WTC11 (cell line): ENCODE measurements around the gene SPIRE2. TPM values are rescaled to one million over a fixed set of nuclear protein-coding genes. Genes with fewer than 3 reads are reported as not detected.

Experiments
- ATAC-seq: fragments of 200-7000 bp; cut with Tn5 transposase; 2 replicates; pipeline ENCODE4 v1.10.0; 2021; ENCODE audit warnings: mild to moderate bottlenecking, moderate library complexity
- CTCF ChIA-PET: fragments of 300-600 bp; sonication (Branson Sonifier 250); formaldehyde crosslinking; loops from one replicate; lab custom pipeline; 2021; ENCODE audit warnings: antibody characterized with exemption; lab: Charles Lee
- POLR2A ChIA-PET: fragments of 350-600 bp; sonication (Branson Sonifier 250); formaldehyde crosslinking; loops from one replicate; lab custom pipeline; 2021; ENCODE audit warnings: antibody characterized with exemption; lab: Charles Lee
- DNase-seq: peaks from one replicate; pipeline ENCODE4 v3.0.0; 2021; ENCODE audit warnings: low spot score
- H3K27ac Mint-ChIP-seq: 2 replicates; pipeline ENCODE4 v1.8.0; 2021; ENCODE audit warnings: mixed read lengths
- H3K27me3 Mint-ChIP-seq: 2 replicates; pipeline ENCODE4 v1.8.0; 2021; ENCODE audit warnings: low read depth, mild to moderate bottlenecking, moderate library complexity, mixed read lengths
- H3K36me3 Mint-ChIP-seq: 2 replicates; pipeline ENCODE4 v1.8.0; 2021; ENCODE audit warnings: mixed read lengths
- H3K4me1 Mint-ChIP-seq: 2 replicates; pipeline ENCODE4 v1.8.0; 2022; ENCODE audit warnings: mixed read lengths
- H3K4me3 Mint-ChIP-seq: 2 replicates; pipeline ENCODE4 v1.8.0; 2021; ENCODE audit warnings: mild to moderate bottlenecking, moderate library complexity, mixed read lengths
- H3K9me3 Mint-ChIP-seq: 2 replicates; pipeline ENCODE4 v1.8.0; 2021; ENCODE audit warnings: mixed read lengths
- CBFB ChIP-seq: sonication (generic); formaldehyde crosslinking; IDR thresholded peaks from 2 replicates; pipeline ENCODE4 v1.8.1; 2022; ENCODE audit warnings: mild to moderate bottlenecking, low read depth, missing genetic modification reagents
- CREM ChIP-seq: sonication (generic); formaldehyde crosslinking; IDR thresholded peaks from 2 replicates; pipeline ENCODE4 v1.8.1; 2022; ENCODE audit warnings: mild to moderate bottlenecking, missing genetic modification reagents, moderate library complexity
- GRHL2 ChIP-seq: fragments of 250-450 bp; sonication (Bioruptor Pico); IDR thresholded peaks from 2 replicates; pipeline ENCODE4 v1.8.0; 2022; ENCODE audit warnings: mild to moderate bottlenecking, moderate library complexity; ENCODE audit not compliant: insufficient replicate concordance, severe bottlenecking
- HMGA2 ChIP-seq: fragments of 250-450 bp; sonication (Bioruptor Pico); IDR thresholded peaks from 2 replicates; pipeline ENCODE4 v1.4.0; 2021; ENCODE audit warnings: mild to moderate bottlenecking, moderate library complexity
- JAZF1 ChIP-seq: fragments of 250-450 bp; sonication (Bioruptor Pico); IDR thresholded peaks from 2 replicates; pipeline ENCODE4 v1.9.0; 2021; ENCODE audit warnings: moderate library complexity, mild to moderate bottlenecking, inconsistent platforms
- MYBL2 ChIP-seq: sonication (generic); formaldehyde crosslinking; IDR thresholded peaks from 2 replicates; pipeline ENCODE4 v1.8.1; 2023; ENCODE audit warnings: mild to moderate bottlenecking, moderate library complexity, missing genetic modification reagents
- NFE2L1 ChIP-seq: sonication (generic); formaldehyde crosslinking; IDR thresholded peaks from 2 replicates; pipeline ENCODE4 v1.8.1; 2023; ENCODE audit warnings: missing genetic modification reagents
- OVOL2 ChIP-seq: fragments of 250-450 bp; sonication (Bioruptor Pico); IDR thresholded peaks from 2 replicates; pipeline ENCODE4 v1.9.0; 2021; ENCODE audit warnings: mild to moderate bottlenecking, borderline replicate concordance
- SMAD4 ChIP-seq: sonication (generic); formaldehyde crosslinking; IDR thresholded peaks from 2 replicates; pipeline ENCODE4 v1.8.0; 2022; ENCODE audit warnings: mild to moderate bottlenecking, missing genetic modification reagents
- SOX15 ChIP-seq: fragments of 250-450 bp; sonication (Bioruptor Pico); IDR thresholded peaks from 2 replicates; pipeline ENCODE4 v1.9.0; 2021; ENCODE audit warnings: mild to moderate bottlenecking
- TCF7 ChIP-seq: sonication (generic); formaldehyde crosslinking; IDR thresholded peaks from 2 replicates; pipeline ENCODE4 v1.8.0; 2022; ENCODE audit warnings: mild to moderate bottlenecking, low read depth, missing genetic modification reagents, moderate library complexity
- TEAD1 ChIP-seq: sonication (generic); formaldehyde crosslinking; IDR thresholded peaks from 2 replicates; pipeline ENCODE4 v1.8.0; 2022; ENCODE audit warnings: mild to moderate bottlenecking, missing genetic modification reagents
- total RNA-seq: library from RNA; stranded (reverse); gene quantifications from 3 replicates; pipeline ENCODE4 v1.2.3, GENCODE V29; 2021
- TF ChIP-seq, protein P1 (sequence below): sonication (generic); formaldehyde crosslinking; IDR thresholded peaks from 2 replicates; pipeline ENCODE4 v1.8.1; 2022; ENCODE audit warnings: low read depth, mild to moderate bottlenecking, moderate library complexity, missing genetic modification reagents, borderline replicate concordance
- TF ChIP-seq, protein P2 (sequence below): sonication (generic); formaldehyde crosslinking; IDR thresholded peaks from 2 replicates; pipeline ENCODE4 v1.8.0; 2022; ENCODE audit warnings: mild to moderate bottlenecking, missing genetic modification reagents
- TF ChIP-seq, protein P3 (sequence below): sonication (generic); formaldehyde crosslinking; IDR thresholded peaks from 2 replicates; pipeline ENCODE4 v1.8.1; 2022; ENCODE audit warnings: low read depth, missing genetic modification reagents, borderline replicate concordance
- TF ChIP-seq, protein P4 (sequence below): sonication (generic); formaldehyde crosslinking; IDR thresholded peaks from 2 replicates; pipeline ENCODE4 v1.8.1; 2022; ENCODE audit warnings: mild to moderate bottlenecking, moderate library complexity, missing genetic modification reagents
- TF ChIP-seq, protein P5 (sequence below): sonication (generic); formaldehyde crosslinking; IDR thresholded peaks from 2 replicates; pipeline ENCODE4 v1.8.0; 2023; ENCODE audit warnings: missing genetic modification reagents
- TF ChIP-seq, protein P6 (sequence below): sonication (generic); formaldehyde crosslinking; IDR thresholded peaks from 2 replicates; pipeline ENCODE4 v1.8.0; 2022; ENCODE audit warnings: mild to moderate bottlenecking, missing genetic modification reagents
- TF ChIP-seq, protein P7 (sequence below): fragments of 250-450 bp; sonication (Bioruptor Pico); IDR thresholded peaks from 2 replicates; pipeline ENCODE4 v1.9.0; 2021; ENCODE audit warnings: mild to moderate bottlenecking
- TF ChIP-seq, protein P8 (sequence below): sonication (generic); formaldehyde crosslinking; IDR thresholded peaks from 2 replicates; pipeline ENCODE4 v1.8.1; 2022; ENCODE audit warnings: missing genetic modification reagents, borderline replicate concordance
- TF ChIP-seq, protein P9 (sequence below): fragments of 250-450 bp; sonication (Bioruptor Pico); IDR thresholded peaks from 2 replicates; pipeline ENCODE4 v1.9.0; 2021; ENCODE audit warnings: mild to moderate bottlenecking

Gene SPIRE2
- total RNA-seq, 1 experiment from 2014 or later, result 19.7 TPM

DNA sequence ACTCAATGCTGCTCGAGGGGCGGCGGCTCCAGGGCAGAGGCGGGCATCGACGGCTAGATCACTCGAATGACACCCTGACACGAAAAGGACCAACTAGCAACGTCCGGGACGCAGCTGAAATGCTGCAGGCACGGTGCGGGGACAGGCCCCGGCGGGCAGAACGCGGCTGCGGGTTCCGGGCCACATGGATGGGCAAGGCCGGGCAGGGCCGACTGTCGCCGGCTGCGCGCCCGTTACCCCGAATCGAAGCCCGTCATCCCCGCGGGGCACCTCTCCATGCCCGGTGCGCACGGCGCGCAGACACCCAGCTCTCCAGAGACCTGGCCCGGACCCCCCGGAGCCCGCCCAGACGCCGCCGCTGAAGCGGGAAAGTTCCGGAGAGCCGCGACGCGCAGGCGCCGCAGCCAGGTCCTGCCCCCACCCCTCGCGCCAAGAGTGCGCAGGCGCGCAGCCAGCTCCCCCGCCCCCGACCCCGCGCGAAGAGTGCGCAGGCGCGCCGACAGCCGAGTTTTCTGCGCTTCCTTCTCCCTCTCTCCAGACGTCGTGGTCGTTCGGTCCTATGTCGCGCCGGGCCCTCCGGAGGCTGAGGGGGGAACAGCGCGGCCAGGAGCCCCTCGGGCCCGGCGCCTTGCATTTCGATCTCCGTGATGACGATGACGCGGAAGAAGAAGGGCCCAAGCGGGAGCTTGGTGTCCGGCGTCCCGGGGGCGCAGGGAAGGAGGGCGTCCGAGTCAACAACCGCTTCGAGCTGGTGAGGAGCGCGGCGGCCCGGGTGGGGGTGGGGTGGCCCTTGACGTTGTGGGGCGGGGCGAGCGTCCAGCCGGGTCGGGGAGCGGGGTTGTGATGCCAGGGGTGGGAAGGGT, 45.1 kb downstream of the SPIRE2 start, which contains the start of gene TCF25:
Gene TCF25 (plus strand): TSS at position 484 of the 863 bp plus-strand sequence. CDS start 76 bp downstream, at position 560.
- DNase-seq (peak; percentile 84), ATAC-seq (peak; percentile 61)
- Mint-ChIP-seq H3K27ac (peak within 1 kb of the TSS; percentile 96), H3K4me1 (no peaks in the 10 kb centered on the region), H3K36me3 (peaks cover 27% of the 10 kb centered on the region), H3K4me3 (peak within 1 kb of the TSS; percentile 82), H3K9me3 (peaks cover 8% of the 10 kb centered on the region), H3K27me3 (peaks cover 4% of the 10 kb centered on the region; the same call in 1 of the 2 replicates)
- ChIA-PET CTCF (interaction anchor here (0.6 to 1.5 kb wide), 9 partner anchors 10 to 1136 kb away, joined by 3 to 19 read pairs (median 5); partner anchors contain the start of gene TUBB3), POLR2A (interaction anchor here (0.5 to 1.3 kb wide), 15 partner anchors 16 to 1078 kb away, joined by 3 to 8 read pairs (median 4); partner anchors contain the start of genes CDK10 and FANCA)
- TF ChIP-seq, protein P1, sequence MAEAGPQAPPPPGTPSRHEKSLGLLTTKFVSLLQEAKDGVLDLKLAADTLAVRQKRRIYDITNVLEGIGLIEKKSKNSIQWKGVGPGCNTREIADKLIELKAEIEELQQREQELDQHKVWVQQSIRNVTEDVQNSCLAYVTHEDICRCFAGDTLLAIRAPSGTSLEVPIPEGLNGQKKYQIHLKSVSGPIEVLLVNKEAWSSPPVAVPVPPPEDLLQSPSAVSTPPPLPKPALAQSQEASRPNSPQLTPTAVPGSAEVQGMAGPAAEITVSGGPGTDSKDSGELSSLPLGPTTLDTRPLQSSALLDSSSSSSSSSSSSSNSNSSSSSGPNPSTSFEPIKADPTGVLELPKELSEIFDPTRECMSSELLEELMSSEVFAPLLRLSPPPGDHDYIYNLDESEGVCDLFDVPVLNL, result no peak
- TF ChIP-seq, protein P2, sequence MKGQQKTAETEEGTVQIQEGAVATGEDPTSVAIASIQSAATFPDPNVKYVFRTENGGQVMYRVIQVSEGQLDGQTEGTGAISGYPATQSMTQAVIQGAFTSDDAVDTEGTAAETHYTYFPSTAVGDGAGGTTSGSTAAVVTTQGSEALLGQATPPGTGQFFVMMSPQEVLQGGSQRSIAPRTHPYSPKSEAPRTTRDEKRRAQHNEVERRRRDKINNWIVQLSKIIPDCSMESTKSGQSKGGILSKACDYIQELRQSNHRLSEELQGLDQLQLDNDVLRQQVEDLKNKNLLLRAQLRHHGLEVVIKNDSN (CRISPR knock-in tag), result no peak
- TF ChIP-seq, protein P3, sequence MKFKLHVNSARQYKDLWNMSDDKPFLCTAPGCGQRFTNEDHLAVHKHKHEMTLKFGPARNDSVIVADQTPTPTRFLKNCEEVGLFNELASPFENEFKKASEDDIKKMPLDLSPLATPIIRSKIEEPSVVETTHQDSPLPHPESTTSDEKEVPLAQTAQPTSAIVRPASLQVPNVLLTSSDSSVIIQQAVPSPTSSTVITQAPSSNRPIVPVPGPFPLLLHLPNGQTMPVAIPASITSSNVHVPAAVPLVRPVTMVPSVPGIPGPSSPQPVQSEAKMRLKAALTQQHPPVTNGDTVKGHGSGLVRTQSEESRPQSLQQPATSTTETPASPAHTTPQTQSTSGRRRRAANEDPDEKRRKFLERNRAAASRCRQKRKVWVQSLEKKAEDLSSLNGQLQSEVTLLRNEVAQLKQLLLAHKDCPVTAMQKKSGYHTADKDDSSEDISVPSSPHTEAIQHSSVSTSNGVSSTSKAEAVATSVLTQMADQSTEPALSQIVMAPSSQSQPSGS (CRISPR knock-in tag), result no peak
- TF ChIP-seq SOX15 (CRISPR knock-in tag) (no peak), GRHL2 (CRISPR knock-in tag) (no peak), NFE2L1 (CRISPR knock-in tag) (no peak; the same call in 1 of the 2 replicates), TEAD1 (CRISPR knock-in tag) (0 out of 2 replicates have a peak, but pooled peaks have one; percentile 30), CREM (CRISPR knock-in tag) (0 out of 2 replicates have a peak, but pooled peaks have one; percentile 21), MYBL2 (CRISPR knock-in tag) (peak; percentile 23; the same call in 1 of the 2 replicates), CBFB (CRISPR knock-in tag) (no peak), TCF7 (CRISPR knock-in tag) (no peak), SMAD4 (CRISPR knock-in tag) (no peak), HMGA2 (CRISPR knock-in tag) (no peak), JAZF1 (CRISPR knock-in tag) (no peak), OVOL2 (CRISPR knock-in tag) (no peak)
- TF ChIP-seq, protein P4, sequence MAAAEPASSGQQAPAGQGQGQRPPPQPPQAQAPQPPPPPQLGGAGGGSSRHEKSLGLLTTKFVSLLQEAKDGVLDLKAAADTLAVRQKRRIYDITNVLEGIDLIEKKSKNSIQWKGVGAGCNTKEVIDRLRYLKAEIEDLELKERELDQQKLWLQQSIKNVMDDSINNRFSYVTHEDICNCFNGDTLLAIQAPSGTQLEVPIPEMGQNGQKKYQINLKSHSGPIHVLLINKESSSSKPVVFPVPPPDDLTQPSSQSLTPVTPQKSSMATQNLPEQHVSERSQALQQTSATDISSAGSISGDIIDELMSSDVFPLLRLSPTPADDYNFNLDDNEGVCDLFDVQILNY (CRISPR knock-in tag), result no peak; the same call in 1 of the 2 replicates
- TF ChIP-seq, protein P5, sequence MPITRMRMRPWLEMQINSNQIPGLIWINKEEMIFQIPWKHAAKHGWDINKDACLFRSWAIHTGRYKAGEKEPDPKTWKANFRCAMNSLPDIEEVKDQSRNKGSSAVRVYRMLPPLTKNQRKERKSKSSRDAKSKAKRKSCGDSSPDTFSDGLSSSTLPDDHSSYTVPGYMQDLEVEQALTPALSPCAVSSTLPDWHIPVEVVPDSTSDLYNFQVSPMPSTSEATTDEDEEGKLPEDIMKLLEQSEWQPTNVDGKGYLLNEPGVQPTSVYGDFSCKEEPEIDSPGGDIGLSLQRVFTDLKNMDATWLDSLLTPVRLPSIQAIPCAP (CRISPR knock-in tag), result no peak
- TF ChIP-seq, protein P6, sequence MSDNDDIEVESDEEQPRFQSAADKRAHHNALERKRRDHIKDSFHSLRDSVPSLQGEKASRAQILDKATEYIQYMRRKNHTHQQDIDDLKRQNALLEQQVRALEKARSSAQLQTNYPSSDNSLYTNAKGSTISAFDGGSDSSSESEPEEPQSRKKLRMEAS (CRISPR knock-in tag), result peak; percentile 95
- TF ChIP-seq, protein P7, sequence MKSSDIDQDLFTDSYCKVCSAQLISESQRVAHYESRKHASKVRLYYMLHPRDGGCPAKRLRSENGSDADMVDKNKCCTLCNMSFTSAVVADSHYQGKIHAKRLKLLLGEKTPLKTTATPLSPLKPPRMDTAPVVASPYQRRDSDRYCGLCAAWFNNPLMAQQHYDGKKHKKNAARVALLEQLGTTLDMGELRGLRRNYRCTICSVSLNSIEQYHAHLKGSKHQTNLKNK (CRISPR knock-in tag), result no peak
- TF ChIP-seq, protein P8, sequence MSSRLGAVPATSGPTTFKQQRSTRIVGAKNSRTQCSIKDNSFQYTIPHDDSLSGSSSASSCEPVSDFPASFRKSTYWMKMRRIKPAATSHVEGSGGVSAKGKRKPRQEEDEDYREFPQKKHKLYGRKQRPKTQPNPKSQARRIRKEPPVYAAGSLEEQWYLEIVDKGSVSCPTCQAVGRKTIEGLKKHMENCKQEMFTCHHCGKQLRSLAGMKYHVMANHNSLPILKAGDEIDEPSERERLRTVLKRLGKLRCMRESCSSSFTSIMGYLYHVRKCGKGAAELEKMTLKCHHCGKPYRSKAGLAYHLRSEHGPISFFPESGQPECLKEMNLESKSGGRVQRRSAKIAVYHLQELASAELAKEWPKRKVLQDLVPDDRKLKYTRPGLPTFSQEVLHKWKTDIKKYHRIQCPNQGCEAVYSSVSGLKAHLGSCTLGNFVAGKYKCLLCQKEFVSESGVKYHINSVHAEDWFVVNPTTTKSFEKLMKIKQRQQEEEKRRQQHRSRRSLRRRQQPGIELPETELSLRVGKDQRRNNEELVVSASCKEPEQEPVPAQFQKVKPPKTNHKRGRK (CRISPR knock-in tag), result no peak
- TF ChIP-seq, protein P9, sequence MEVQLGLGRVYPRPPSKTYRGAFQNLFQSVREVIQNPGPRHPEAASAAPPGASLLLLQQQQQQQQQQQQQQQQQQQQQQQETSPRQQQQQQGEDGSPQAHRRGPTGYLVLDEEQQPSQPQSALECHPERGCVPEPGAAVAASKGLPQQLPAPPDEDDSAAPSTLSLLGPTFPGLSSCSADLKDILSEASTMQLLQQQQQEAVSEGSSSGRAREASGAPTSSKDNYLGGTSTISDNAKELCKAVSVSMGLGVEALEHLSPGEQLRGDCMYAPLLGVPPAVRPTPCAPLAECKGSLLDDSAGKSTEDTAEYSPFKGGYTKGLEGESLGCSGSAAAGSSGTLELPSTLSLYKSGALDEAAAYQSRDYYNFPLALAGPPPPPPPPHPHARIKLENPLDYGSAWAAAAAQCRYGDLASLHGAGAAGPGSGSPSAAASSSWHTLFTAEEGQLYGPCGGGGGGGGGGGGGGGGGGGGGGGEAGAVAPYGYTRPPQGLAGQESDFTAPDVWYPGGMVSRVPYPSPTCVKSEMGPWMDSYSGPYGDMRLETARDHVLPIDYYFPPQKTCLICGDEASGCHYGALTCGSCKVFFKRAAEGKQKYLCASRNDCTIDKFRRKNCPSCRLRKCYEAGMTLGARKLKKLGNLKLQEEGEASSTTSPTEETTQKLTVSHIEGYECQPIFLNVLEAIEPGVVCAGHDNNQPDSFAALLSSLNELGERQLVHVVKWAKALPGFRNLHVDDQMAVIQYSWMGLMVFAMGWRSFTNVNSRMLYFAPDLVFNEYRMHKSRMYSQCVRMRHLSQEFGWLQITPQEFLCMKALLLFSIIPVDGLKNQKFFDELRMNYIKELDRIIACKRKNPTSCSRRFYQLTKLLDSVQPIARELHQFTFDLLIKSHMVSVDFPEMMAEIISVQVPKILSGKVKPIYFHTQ (CRISPR knock-in tag), result no peak
